Measurements from ENCODE around the gene PAQR8. TPM values are rescaled to one million over a fixed set of nuclear protein-coding genes. Genes with fewer than 3 reads are reported as not detected.
"Not testable (repeated sequence)": the region's sequence is repeated elsewhere in the genome, so short reads cannot be mapped to it uniquely, and the experiment has no call there.

PAQR8 gene
- total and polyA plus RNA-seq, 2 donors (not counting 1 experiment from before 2014, with no cell fraction given) = 2.6 to 6.1 TPM

GRCh38 chr6:52423971-52424381, 62.0 kb downstream of the PAQR8 start:
- peaks cover 9% of the 10 kb centered on the region for H3K79me2 ChIP-seq (ENCODE audit: control insufficient read depth, insufficient read depth, low read length)
- H3K27ac ChIP-seq (ENCODE audit: insufficient read depth, low read length) = peak overlapping the region; percentile 71
- TF ChIP-seq EZH2 (IDR thresholded peaks at IDR 0.05; ENCODE audit: low read length, missing control alignments) = no peak
- H3K27me3 ChIP-seq (ENCODE audit: control insufficient read depth, insufficient read depth, low read length) = no peaks in the 10 kb centered on the region
- no peak overlapping the region for H3K9ac ChIP-seq (ENCODE audit: insufficient read depth, low read length)
- H3K4me1 ChIP-seq (ENCODE audit: control insufficient read depth, extremely low read depth, insufficient read depth, low read length) = peaks cover 11% of the 10 kb centered on the region
- no peaks in the 10 kb centered on the region for H3K9me3 ChIP-seq (ENCODE audit: control insufficient read depth, insufficient read depth, low read depth, low read length)
- H3K4me3 ChIP-seq (replicated peaks in 1 of 4; ENCODE audit: control extremely low read depth in 1 of 4, insufficient read depth in 1 of 4, low read depth in 3 of 4, low read length in 4 of 4) = no peak overlapping the region
- peak; percentile 88 to 97 for DNase-seq (ENCODE audit: low read depth in 2 of 2)
- H3K4me2 ChIP-seq (ENCODE audit: extremely low read depth, insufficient read depth, low read length) = peak overlapping the region; percentile 67
- no peaks in the 10 kb centered on the region for H3K36me3 ChIP-seq (ENCODE audit: control insufficient read depth, insufficient read depth, low read length)
- H2AFZ ChIP-seq (ENCODE audit: low read length) = no peak overlapping the region
- no peaks in the 10 kb centered on the region for H4K20me1 ChIP-seq (ENCODE audit: control insufficient read depth, extremely low read depth, insufficient read depth, low read length)

DNA sequence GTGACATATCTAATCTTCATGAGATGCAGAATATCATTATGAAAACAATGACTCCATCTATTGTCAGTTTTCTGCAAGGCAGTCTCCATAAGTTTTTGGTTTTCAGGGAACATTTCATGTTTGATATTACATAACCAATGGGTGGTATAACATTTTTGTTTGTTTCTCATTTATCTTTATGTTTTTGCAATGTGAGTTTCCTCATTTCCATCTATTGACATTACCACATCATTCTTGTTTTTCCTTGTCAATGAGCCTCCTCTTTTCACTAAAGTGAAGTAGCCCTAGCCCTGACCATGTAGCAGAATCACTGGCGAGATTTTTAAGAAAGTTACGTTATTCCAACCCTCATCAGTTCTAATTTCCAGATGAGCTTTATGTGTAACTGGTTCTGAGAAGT, 62.6 kb downstream of the PAQR8 start:
- H3K9ac ChIP-seq (ENCODE audit: insufficient read depth, low read length) = no peak overlapping the region
- no peaks in the 10 kb centered on the region for H3K9me3 ChIP-seq (ENCODE audit: control insufficient read depth, insufficient read depth, low read depth, low read length)
- H3K79me2 ChIP-seq (ENCODE audit: control insufficient read depth, insufficient read depth, low read length) = peaks cover 9% of the 10 kb centered on the region
- H2AFZ ChIP-seq (ENCODE audit: low read length) = no peak overlapping the region
- no peak for DNase-seq (ENCODE audit: low read depth in 2 of 2)
- peak overlapping the region; percentile 67 for H3K4me2 ChIP-seq (ENCODE audit: extremely low read depth, insufficient read depth, low read length)
- no peak overlapping the region for H3K4me3 ChIP-seq (replicated peaks in 1 of 4; ENCODE audit: control extremely low read depth in 1 of 4, insufficient read depth in 1 of 4, low read depth in 3 of 4, low read length in 4 of 4)
- H3K27ac ChIP-seq (ENCODE audit: insufficient read depth, low read length) = peak overlapping the region; percentile 71
- H3K27me3 ChIP-seq (ENCODE audit: control insufficient read depth, insufficient read depth, low read length) = no peaks in the 10 kb centered on the region
- H3K4me1 ChIP-seq (ENCODE audit: control insufficient read depth, extremely low read depth, insufficient read depth, low read length) = peaks cover 11% of the 10 kb centered on the region
- no peaks in the 10 kb centered on the region for H4K20me1 ChIP-seq (ENCODE audit: control insufficient read depth, extremely low read depth, insufficient read depth, low read length)
- no peaks in the 10 kb centered on the region for H3K36me3 ChIP-seq (ENCODE audit: control insufficient read depth, insufficient read depth, low read length)
- TF ChIP-seq, protein P1, sequence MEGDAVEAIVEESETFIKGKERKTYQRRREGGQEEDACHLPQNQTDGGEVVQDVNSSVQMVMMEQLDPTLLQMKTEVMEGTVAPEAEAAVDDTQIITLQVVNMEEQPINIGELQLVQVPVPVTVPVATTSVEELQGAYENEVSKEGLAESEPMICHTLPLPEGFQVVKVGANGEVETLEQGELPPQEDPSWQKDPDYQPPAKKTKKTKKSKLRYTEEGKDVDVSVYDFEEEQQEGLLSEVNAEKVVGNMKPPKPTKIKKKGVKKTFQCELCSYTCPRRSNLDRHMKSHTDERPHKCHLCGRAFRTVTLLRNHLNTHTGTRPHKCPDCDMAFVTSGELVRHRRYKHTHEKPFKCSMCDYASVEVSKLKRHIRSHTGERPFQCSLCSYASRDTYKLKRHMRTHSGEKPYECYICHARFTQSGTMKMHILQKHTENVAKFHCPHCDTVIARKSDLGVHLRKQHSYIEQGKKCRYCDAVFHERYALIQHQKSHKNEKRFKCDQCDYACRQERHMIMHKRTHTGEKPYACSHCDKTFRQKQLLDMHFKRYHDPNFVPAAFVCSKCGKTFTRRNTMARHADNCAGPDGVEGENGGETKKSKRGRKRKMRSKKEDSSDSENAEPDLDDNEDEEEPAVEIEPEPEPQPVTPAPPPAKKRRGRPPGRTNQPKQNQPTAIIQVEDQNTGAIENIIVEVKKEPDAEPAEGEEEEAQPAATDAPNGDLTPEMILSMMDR (conservative IDR thresholded peaks at IDR 0.05 in 1 of 2, IDR thresholded peaks at IDR 0.05 in 1 of 2; ENCODE audit: low read depth in 1 of 2, low read length in 2 of 2) = no peak
- TF ChIP-seq EZH2 (IDR thresholded peaks at IDR 0.05; ENCODE audit: low read length, missing control alignments) = no peak

DNA sequence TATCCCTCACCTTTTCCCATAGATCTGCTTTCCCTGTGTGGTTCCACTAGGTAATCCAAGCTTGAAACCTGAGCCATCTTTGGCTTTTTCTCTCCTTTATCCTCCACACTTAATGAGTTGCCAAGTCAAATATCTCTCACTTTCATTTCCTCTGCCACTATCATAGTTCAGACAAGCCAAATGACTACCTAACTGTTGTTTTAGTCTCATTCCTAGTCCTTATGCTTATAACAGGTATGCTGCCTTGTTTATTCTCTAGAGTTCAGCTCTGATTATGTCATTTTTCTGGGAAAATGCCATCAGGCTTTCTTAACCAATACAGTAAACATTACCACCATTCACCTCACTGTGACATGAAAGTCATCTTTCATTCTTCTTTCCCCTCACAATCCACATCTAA, 64.7 kb downstream of the PAQR8 start:
- peak in 1 of 2 donors; percentile 50 for DNase-seq (ENCODE audit: low read depth in 2 of 2)
- no peaks in the 10 kb centered on the region for H4K20me1 ChIP-seq (ENCODE audit: control insufficient read depth, extremely low read depth, insufficient read depth, low read length)
- no peak overlapping the region for H2AFZ ChIP-seq (ENCODE audit: low read length)
- peaks cover 11% of the 10 kb centered on the region for H3K4me1 ChIP-seq (ENCODE audit: control insufficient read depth, extremely low read depth, insufficient read depth, low read length)
- no peak overlapping the region for H3K9ac ChIP-seq (ENCODE audit: insufficient read depth, low read length)
- no peak overlapping the region for H3K4me3 ChIP-seq (replicated peaks in 1 of 4; ENCODE audit: control extremely low read depth in 1 of 4, insufficient read depth in 1 of 4, low read depth in 3 of 4, low read length in 4 of 4)
- no peaks in the 10 kb centered on the region for H3K9me3 ChIP-seq (ENCODE audit: control insufficient read depth, insufficient read depth, low read depth, low read length)
- TF ChIP-seq, protein P1 (conservative IDR thresholded peaks at IDR 0.05 in 1 of 2, IDR thresholded peaks at IDR 0.05 in 1 of 2; ENCODE audit: low read depth in 1 of 2, low read length in 2 of 2) = no peak
- TF ChIP-seq EZH2 (IDR thresholded peaks at IDR 0.05; ENCODE audit: low read length, missing control alignments) = no peak
- peaks cover 4% of the 10 kb centered on the region for H3K79me2 ChIP-seq (ENCODE audit: control insufficient read depth, insufficient read depth, low read length)
- no peak overlapping the region for H3K27ac ChIP-seq (ENCODE audit: insufficient read depth, low read length)
- H3K4me2 ChIP-seq (ENCODE audit: extremely low read depth, insufficient read depth, low read length) = no peak overlapping the region
- no peaks in the 10 kb centered on the region for H3K27me3 ChIP-seq (ENCODE audit: control insufficient read depth, insufficient read depth, low read length)
- H3K36me3 ChIP-seq (ENCODE audit: control insufficient read depth, insufficient read depth, low read length) = no peaks in the 10 kb centered on the region

GRCh38 chr6:52433294-52433693, 71.3 kb downstream of the PAQR8 start:
- H3K9ac ChIP-seq (ENCODE audit: insufficient read depth, low read length); DNase-seq (ENCODE audit: low read depth in 2 of 2); H3K4me3 ChIP-seq (replicated peaks in 1 of 4; ENCODE audit: control extremely low read depth in 1 of 4, insufficient read depth in 1 of 4, low read depth in 3 of 4, low read length in 4 of 4); H4K20me1 ChIP-seq (ENCODE audit: control insufficient read depth, extremely low read depth, insufficient read depth, low read length); H3K4me2 ChIP-seq (ENCODE audit: extremely low read depth, insufficient read depth, low read length); H3K79me2 ChIP-seq (ENCODE audit: control insufficient read depth, insufficient read depth, low read length); H3K4me1 ChIP-seq (ENCODE audit: control insufficient read depth, extremely low read depth, insufficient read depth, low read length); H3K27ac ChIP-seq (ENCODE audit: insufficient read depth, low read length); H3K9me3 ChIP-seq (ENCODE audit: control insufficient read depth, insufficient read depth, low read depth, low read length); H2AFZ ChIP-seq (ENCODE audit: low read length); H3K27me3 ChIP-seq (ENCODE audit: control insufficient read depth, insufficient read depth, low read length); H3K36me3 ChIP-seq (ENCODE audit: control insufficient read depth, insufficient read depth, low read length): not testable (repeated sequence)
